Measurements from ENCODE around the gene BACH2. TPM values are rescaled to one million over a fixed set of nuclear protein-coding genes. Genes with fewer than 3 reads are reported as not detected.
A peak's percentile ranks its signal among the peaks of the same experiment; 100 is the strongest.

The BACH2 gene
- polyA plus RNA-seq, 1 experiment, result 0.10 TPM

DNA sequence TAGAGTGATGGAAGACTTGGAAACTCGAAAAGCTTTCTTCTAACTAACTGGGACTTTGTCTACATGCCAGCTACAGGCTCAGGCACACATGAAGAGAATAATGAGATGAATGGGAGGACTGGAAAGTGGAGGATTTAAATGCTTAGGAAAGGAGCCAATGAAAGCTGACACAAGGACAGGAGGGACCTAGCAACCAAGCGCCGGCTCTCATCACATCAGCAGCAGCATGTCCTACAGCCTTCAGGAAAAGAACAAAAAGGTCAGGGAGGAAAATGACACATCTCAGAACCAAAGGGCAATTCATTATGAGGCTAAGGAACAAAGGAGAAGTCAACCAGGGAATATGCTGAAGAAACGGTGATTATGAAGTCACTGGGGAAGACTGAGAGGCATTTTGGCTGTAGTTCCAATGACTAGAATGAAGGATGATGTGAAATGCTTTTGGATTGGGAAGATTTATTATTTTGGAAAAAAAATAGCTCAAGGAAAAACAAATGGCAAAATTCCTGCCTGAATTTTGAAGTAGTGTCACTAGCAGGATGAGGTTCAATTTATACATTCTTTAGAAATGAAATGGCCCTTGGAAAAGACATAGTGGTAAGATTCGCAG lies 5.7 kb downstream of the BACH2 start:
- CTCF ChIA-PET, result interaction anchor here (0.8 kb wide), 1 partner anchor 113 kb away, joined by 3 read pairs; no protein-coding TSS in a partner anchor

DNA sequence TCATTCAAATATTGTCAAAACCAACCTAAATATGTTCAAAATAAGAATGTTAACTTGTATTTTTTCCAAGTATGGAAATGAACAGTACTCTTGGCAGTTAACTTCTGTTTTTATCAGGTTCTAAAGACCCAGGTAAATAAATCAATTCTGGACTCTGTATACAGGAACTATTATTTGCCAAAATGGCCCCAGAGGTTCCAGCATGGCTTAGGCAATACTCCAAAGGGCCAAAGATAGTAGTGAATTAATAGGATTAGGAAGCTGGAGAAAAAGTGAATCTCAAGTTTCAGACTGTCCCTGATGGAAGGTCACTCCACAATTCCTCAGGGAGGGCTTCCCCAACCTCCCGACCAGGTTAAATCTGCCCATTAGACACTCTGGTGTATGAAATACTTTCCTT lies 6.7 kb downstream of the BACH2 start:
- POLR2A ChIA-PET, result no interaction called here
- TF ChIP-seq, protein P1, sequence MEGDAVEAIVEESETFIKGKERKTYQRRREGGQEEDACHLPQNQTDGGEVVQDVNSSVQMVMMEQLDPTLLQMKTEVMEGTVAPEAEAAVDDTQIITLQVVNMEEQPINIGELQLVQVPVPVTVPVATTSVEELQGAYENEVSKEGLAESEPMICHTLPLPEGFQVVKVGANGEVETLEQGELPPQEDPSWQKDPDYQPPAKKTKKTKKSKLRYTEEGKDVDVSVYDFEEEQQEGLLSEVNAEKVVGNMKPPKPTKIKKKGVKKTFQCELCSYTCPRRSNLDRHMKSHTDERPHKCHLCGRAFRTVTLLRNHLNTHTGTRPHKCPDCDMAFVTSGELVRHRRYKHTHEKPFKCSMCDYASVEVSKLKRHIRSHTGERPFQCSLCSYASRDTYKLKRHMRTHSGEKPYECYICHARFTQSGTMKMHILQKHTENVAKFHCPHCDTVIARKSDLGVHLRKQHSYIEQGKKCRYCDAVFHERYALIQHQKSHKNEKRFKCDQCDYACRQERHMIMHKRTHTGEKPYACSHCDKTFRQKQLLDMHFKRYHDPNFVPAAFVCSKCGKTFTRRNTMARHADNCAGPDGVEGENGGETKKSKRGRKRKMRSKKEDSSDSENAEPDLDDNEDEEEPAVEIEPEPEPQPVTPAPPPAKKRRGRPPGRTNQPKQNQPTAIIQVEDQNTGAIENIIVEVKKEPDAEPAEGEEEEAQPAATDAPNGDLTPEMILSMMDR (IDR thresholded peaks at IDR 0.05; ENCODE audit: insufficient read depth, low read depth, low read length), result no peak
- H3K36me3 ChIP-seq (ENCODE audit: control insufficient read depth, insufficient read depth, low read length), result no peaks in the 10 kb centered on the region
- DNase-seq (ENCODE audit: low read depth), result no peak
- CTCF ChIA-PET, result interaction anchor here (2.6 kb wide), 1 partner anchor 103 kb away, joined by 9 read pairs; no protein-coding TSS in a partner anchor
- no peak overlapping the region for H3K4me3 ChIP-seq (ENCODE audit: low read depth, low read length)
- peaks cover 15% of the 10 kb centered on the region for H3K27me3 ChIP-seq (ENCODE audit: control insufficient read depth, insufficient read depth, low read length)

More for the DNA sequence above, 5.7 kb downstream of the BACH2 start:
- TF ChIP-seq, protein P1 (IDR thresholded peaks at IDR 0.05; ENCODE audit: insufficient read depth, low read depth, low read length), result no peak
- H3K27me3 ChIP-seq (ENCODE audit: control insufficient read depth, insufficient read depth, low read length), result peaks cover 22% of the 10 kb centered on the region
- H3K4me3 ChIP-seq (ENCODE audit: low read depth, low read length), result no peak overlapping the region
- POLR2A ChIA-PET, result no interaction called here
- no peak for DNase-seq (ENCODE audit: low read depth)
- H3K36me3 ChIP-seq (ENCODE audit: control insufficient read depth, insufficient read depth, low read length), result no peaks in the 10 kb centered on the region

DNA sequence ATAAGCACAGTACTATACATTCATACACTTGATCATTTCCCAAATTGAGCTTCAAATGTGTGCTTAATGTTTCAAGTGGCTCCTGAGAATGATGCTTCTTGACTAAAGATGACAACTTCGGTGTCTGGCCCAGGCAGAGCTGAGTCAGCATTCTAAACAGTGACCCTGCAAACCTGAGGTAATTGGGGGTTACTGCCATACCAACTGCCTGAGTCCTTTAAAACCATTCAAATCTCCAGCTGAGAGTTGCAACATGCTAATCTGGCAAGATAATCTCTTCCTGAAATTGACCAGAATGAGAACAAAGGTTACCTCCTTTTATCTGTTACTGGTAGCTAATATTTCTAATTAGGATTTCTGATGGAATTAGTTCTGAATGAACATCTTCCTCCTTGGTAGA lies 8.2 kb downstream of the BACH2 start:
- H3K36me3 ChIP-seq (ENCODE audit: control insufficient read depth, insufficient read depth, low read length), result no peaks in the 10 kb centered on the region
- H3K27me3 ChIP-seq (ENCODE audit: control insufficient read depth, insufficient read depth, low read length), result peaks cover 8% of the 10 kb centered on the region
- no peak overlapping the region for H3K4me3 ChIP-seq (ENCODE audit: low read depth, low read length)
- CTCF ChIA-PET, result interaction anchor here (0.8 to 2.6 kb wide), 3 partner anchors 105 to 348 kb away, joined by 3 to 9 read pairs (median 5); no protein-coding TSS in a partner anchor
- DNase-seq (ENCODE audit: low read depth), result no peak
- TF ChIP-seq, protein P1 (IDR thresholded peaks at IDR 0.05; ENCODE audit: insufficient read depth, low read depth, low read length), result no peak
- POLR2A ChIA-PET, result no interaction called here

DNA sequence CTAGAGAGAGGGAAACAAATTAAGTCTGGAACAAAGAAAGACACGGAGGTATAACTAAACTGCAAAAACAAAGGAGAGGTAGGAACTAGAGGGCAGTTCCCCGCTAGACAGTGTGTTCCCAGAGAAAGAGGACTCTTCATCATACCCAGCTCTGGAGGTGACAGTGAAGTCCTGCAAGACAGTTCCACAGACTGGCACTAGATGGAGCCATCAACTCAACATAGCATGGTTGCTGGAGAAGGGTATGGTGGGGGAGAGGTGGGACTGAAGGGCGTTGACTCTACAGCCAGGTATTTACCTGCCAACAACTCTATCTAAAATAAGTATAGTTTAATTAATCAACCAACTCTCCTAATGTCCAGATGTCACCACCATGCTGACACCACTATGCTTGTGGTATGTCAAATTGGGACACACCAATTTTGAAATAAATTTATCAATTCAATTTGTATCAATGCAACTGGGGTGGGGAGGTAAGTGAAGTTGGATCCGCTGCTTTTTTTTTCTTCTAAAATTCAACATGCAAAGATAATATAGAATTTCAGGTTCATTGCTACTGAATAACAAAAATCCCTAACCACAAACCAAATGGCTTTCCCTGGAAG lies 9.7 kb downstream of the BACH2 start:
- Histone ChIP-seq H3K27me3 (ENCODE audit: control insufficient read depth, insufficient read depth, low read length) (peaks cover 5% of the 10 kb centered on the region), H3K4me3 (ENCODE audit: low read depth, low read length) (no peak overlapping the region), H3K36me3 (ENCODE audit: control insufficient read depth, insufficient read depth, low read length) (no peaks in the 10 kb centered on the region)
- CTCF ChIA-PET, result interaction anchor here (0.7 to 1.8 kb wide), 3 partner anchors 68 to 110 kb away, joined by 3 to 4 read pairs (median 4); no protein-coding TSS in a partner anchor
- POLR2A ChIA-PET, result no interaction called here
- no peak for DNase-seq (ENCODE audit: low read depth)
- TF ChIP-seq, protein P1 (IDR thresholded peaks at IDR 0.05; ENCODE audit: insufficient read depth, low read depth, low read length), result peak; percentile 68

DNA sequence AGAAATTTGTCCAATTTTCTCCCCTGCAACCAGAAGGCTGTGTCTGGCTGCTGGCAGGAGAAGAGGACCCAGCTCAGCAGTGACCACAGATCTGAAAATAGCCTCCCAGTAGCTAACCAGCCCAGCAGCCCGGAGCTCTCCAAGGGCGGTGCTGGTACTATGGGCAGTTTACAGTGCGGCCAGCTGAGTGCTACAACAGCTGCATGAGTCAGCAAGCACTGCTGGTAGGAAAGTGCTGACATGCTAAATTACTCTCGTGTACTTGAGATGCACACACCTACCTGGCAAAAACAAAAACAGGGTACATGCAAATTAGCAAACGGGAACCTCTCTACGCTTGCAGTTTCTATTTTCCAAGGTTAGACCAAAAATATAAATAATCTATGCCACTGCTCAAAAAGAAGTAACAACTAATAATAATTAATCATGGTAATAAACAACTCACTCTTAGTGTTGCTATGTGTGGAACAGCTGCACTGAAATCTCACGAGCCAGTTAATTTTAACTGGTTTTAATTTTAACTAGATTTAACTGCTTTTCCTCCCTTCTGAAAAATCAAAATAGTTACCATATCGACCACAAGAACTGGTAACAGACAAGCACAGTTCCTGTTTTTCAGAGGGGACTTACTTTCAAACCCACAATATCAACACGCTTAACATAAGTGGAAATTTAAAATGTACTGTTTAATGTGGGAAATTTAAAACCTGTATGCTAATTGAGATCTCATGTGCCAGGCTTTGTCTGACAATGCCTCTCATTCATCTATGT lies 10.8 kb downstream of the BACH2 start:
- POLR2A ChIA-PET, result no interaction called here
- CTCF ChIA-PET, result interaction anchor here (1.4 to 1.8 kb wide), 3 partner anchors 10 to 346 kb away, joined by 3 to 4 read pairs (median 3); no protein-coding TSS in a partner anchor
- H3K4me3 ChIP-seq (ENCODE audit: low read depth, low read length), result no peak overlapping the region
- no peaks in the 10 kb centered on the region for H3K36me3 ChIP-seq (ENCODE audit: control insufficient read depth, insufficient read depth, low read length)
- H3K27me3 ChIP-seq (ENCODE audit: control insufficient read depth, insufficient read depth, low read length), result peaks cover 8% of the 10 kb centered on the region
- TF ChIP-seq, protein P1 (IDR thresholded peaks at IDR 0.05; ENCODE audit: insufficient read depth, low read depth, low read length), result no peak
- DNase-seq (ENCODE audit: low read depth), result peak; percentile 35

Data from BJ (cell line).